ENCODE measurements around the gene CPSF4L. TPM values are rescaled to one million over a fixed set of nuclear protein-coding genes. Genes with fewer than 3 reads are reported as not detected.
"Not testable (repeated sequence)": the region's sequence is repeated elsewhere in the genome, so short reads cannot be mapped to it uniquely, and the experiment has no call there.

CPSF4L gene, protein sequence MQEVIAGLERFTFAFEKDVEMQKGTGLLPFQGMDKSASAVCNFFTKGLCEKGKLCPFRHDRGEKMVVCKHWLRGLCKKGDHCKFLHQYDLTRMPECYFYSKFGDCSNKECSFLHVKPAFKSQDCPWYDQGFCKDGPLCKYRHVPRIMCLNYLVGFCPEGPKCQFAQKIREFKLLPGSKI
- total RNA-seq (2022) (not detected in 2 replicates), Bru-seq, nascent RNA (percentile 12 among the genes with signal in this experiment), BruChase-seq, experiment 1, labeled RNA remaining after a 2-hour chase (percentile 6 among the genes with signal in this experiment), BruChase-seq, experiment 2, labeled RNA remaining after a 6-hour chase (percentile 17 among the genes with signal in this experiment)
- long read RNA-seq: 0 reads

- Histone ChIP-seq H3K27me3 (replicated peaks; ENCODE audit: control insufficient read depth, insufficient read depth, low read length) (no peaks in the 10 kb centered on the region), H3K36me3 (ENCODE audit: control insufficient read depth, insufficient read depth, low read length) (no peaks in the 10 kb centered on the region), H3K4me1 (no peaks in the 10 kb centered on the region), H3K9me3 (no peaks in the 10 kb centered on the region), H3K4me3 (ENCODE audit: low read depth, low read length) (no peak within 1 kb of the TSS)
- intact Hi-C loops (cut with micrococcal nuclease; ENCODE audit: unreplicated experiment): no loop called here
- no peaks in the 10 kb centered on the region for H3K27me3 Mint-ChIP-seq (ENCODE audit: insufficient read depth, unreplicated experiment)
- ChIA-PET CTCF (interaction anchor here (0.6 to 2.4 kb wide), 2 partner anchors 108 to 109 kb away, joined by 4 to 7 read pairs; no protein-coding TSS in a partner anchor), POLR2A (no interaction called here)
- no TSS peak for BruUV-seq (replicated peaks)
- H3K4me1 Mint-ChIP-seq (ENCODE audit: low read depth, unreplicated experiment): no peaks in the 10 kb centered on the region
- no peak within 1 kb of the TSS for H3K27ac Mint-ChIP-seq (ENCODE audit: unreplicated experiment)
- TF ChIP-seq, protein P1, sequence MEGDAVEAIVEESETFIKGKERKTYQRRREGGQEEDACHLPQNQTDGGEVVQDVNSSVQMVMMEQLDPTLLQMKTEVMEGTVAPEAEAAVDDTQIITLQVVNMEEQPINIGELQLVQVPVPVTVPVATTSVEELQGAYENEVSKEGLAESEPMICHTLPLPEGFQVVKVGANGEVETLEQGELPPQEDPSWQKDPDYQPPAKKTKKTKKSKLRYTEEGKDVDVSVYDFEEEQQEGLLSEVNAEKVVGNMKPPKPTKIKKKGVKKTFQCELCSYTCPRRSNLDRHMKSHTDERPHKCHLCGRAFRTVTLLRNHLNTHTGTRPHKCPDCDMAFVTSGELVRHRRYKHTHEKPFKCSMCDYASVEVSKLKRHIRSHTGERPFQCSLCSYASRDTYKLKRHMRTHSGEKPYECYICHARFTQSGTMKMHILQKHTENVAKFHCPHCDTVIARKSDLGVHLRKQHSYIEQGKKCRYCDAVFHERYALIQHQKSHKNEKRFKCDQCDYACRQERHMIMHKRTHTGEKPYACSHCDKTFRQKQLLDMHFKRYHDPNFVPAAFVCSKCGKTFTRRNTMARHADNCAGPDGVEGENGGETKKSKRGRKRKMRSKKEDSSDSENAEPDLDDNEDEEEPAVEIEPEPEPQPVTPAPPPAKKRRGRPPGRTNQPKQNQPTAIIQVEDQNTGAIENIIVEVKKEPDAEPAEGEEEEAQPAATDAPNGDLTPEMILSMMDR (IDR thresholded peaks at IDR 0.05; ENCODE audit: insufficient read depth in 1 of 2, low read depth in 1 of 2, low read length in 1 of 2, severe bottlenecking in 1 of 2, unreplicated experiment in 1 of 2): no peak
- no peak for DNase-seq
- no peaks in the 10 kb centered on the region for H3K9me3 Mint-ChIP-seq (ENCODE audit: unreplicated experiment)
- no peaks in the 10 kb centered on the region for H3K36me3 Mint-ChIP-seq (ENCODE audit: insufficient read depth, unreplicated experiment)
- H3K4me3 Mint-ChIP-seq (ENCODE audit: unreplicated experiment): no peak within 1 kb of the TSS
These were observed at the start of gene CPSF4L for GRCh38 chr17:73261617-73261951. Gene CPSF4L, minus strand, starts transcription at chr17:73261880. Its CDS starts 62 bp downstream, at chr17:73261818.

DNA sequence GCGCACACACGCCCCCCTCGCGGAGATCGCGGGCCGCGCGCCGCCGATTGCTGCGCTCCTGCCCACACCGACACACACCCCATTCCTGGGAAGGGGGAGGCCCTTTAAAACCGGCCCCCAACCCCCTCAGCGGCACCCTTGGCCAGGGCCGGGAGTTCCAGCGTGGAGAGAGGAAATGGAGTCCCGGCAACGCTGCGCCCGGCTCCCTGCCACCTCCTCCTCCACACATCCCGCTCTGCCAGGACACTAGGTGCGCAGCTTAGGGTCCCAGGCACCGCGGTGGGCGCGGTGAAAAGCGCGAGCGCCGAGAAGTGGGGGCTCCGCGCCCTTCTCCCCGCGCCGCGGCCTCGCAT is 49.7 kb upstream of the CPSF4L start:
- H3K4me1 ChIP-seq: peaks cover 29% of the 10 kb centered on the region
- peak overlapping the region; percentile 97 for H3K4me3 ChIP-seq (ENCODE audit: low read depth, low read length)
- ChIA-PET POLR2A (interaction anchor here (0.8 kb wide), 3 partner anchors 22 to 79 kb away, joined by 3 to 4 read pairs (median 3); a partner anchor contains a TSS), CTCF (interaction anchor here (0.6 to 2.2 kb wide), 5 partner anchors 20 to 584 kb away, joined by 3 to 14 read pairs (median 6); no protein-coding TSS in a partner anchor)
- Mint-ChIP-seq H3K36me3 (ENCODE audit: insufficient read depth, unreplicated experiment) (peaks cover 31% of the 10 kb centered on the region), H3K27ac (ENCODE audit: unreplicated experiment) (peak overlapping the region; percentile 45), H3K4me3 (ENCODE audit: unreplicated experiment) (peak overlapping the region; percentile 88), H3K27me3 (ENCODE audit: insufficient read depth, unreplicated experiment) (no peaks in the 10 kb centered on the region), H3K9me3 (ENCODE audit: unreplicated experiment) (no peaks in the 10 kb centered on the region), H3K4me1 (ENCODE audit: low read depth, unreplicated experiment) (peaks cover 8% of the 10 kb centered on the region)
- H3K36me3 ChIP-seq (ENCODE audit: control insufficient read depth, insufficient read depth, low read length): peaks cover 3% of the 10 kb centered on the region; the same call in 1 of the 2 replicates
- TF ChIP-seq, protein P1 (IDR thresholded peaks at IDR 0.05; ENCODE audit: insufficient read depth in 1 of 2, low read depth in 1 of 2, low read length in 1 of 2, severe bottlenecking in 1 of 2, unreplicated experiment in 1 of 2): no peak
- no peaks in the 10 kb centered on the region for H3K9me3 ChIP-seq
- DNase-seq: no peak
- no TSS peak for BruUV-seq (replicated peaks)
- no peaks in the 10 kb centered on the region for H3K27me3 ChIP-seq (replicated peaks; ENCODE audit: control insufficient read depth, insufficient read depth, low read length)
- intact Hi-C loops (cut with micrococcal nuclease; ENCODE audit: unreplicated experiment): loop anchor here (2.0 kb wide), 1 partner anchor 59 kb away; no protein-coding TSS in a partner anchor

DNA sequence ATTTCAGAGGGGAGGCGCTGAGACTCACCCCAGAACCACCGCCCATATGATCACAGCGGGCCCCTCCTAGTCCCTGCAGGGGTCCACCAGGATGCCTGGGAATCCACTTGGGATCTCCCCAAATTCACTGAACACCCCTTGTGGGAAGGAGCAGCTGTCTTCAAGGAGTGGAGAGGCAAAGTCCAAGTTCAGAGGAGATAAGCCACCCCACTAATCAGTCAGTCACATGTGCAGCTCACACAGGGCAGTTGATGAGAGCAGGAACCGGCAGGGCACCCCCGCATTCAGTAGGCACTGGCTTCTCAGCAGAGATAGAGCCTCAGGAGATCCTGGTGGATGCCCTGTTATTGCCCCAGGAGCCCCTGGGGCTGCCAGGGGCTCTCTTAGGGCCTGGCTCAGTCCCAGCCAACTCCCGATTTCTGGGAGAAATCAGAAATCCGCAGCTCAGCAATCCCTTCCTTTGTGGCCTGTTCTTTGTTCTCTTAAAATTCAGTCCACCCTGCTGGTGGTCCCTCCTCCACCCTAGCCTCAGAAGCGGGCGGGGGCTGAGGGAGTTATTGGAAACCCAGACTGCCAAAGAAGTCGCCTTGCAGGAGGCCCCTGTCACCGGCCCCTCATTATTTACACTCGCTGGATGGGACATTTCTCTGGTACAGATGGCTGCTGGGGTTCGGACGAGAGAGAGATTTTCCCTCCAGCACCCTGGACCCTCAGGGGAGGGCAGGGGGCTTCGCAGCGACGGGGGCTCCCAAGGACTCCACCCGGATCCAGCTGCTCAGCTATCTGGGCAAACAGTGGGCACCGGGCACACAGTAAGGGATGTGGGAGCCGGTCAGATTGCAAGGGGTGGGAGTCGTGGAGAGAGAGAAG is 48.3 kb upstream of the CPSF4L start:
- H3K9me3 Mint-ChIP-seq (ENCODE audit: unreplicated experiment): no peaks in the 10 kb centered on the region
- H3K9me3 ChIP-seq: no peaks in the 10 kb centered on the region
- BruUV-seq (replicated peaks): TSS peak; percentile 65
- intact Hi-C loops (cut with micrococcal nuclease; ENCODE audit: unreplicated experiment): loop anchor here (2.0 kb wide), 2 partner anchors 21 to 61 kb away; no protein-coding TSS in a partner anchor
- peak overlapping the region; percentile 90 for H3K27ac Mint-ChIP-seq (ENCODE audit: unreplicated experiment)
- peaks cover 8% of the 10 kb centered on the region for H3K4me1 Mint-ChIP-seq (ENCODE audit: low read depth, unreplicated experiment)
- H3K36me3 Mint-ChIP-seq (ENCODE audit: insufficient read depth, unreplicated experiment): peaks cover 31% of the 10 kb centered on the region
- TF ChIP-seq, protein P1 (IDR thresholded peaks at IDR 0.05; ENCODE audit: insufficient read depth in 1 of 2, low read depth in 1 of 2, low read length in 1 of 2, severe bottlenecking in 1 of 2, unreplicated experiment in 1 of 2): no peak
- peak overlapping the region; percentile 97 for H3K4me3 ChIP-seq (ENCODE audit: low read depth, low read length)
- peaks cover 34% of the 10 kb centered on the region for H3K4me1 ChIP-seq
- DNase-seq: peak; percentile 57 to 76
- H3K4me3 Mint-ChIP-seq (ENCODE audit: unreplicated experiment): peak overlapping the region; percentile 88
- no peaks in the 10 kb centered on the region for H3K27me3 ChIP-seq (replicated peaks; ENCODE audit: control insufficient read depth, insufficient read depth, low read length)
- H3K27me3 Mint-ChIP-seq (ENCODE audit: insufficient read depth, unreplicated experiment): no peaks in the 10 kb centered on the region
- ChIA-PET POLR2A (interaction anchor here (1.0 to 1.4 kb wide), 2 partner anchors 11 to 50 kb away, joined by 3 read pairs; no protein-coding TSS in a partner anchor), CTCF (interaction anchor here (0.6 to 2.2 kb wide), 6 partner anchors 14 to 582 kb away, joined by 3 to 14 read pairs (median 4); no protein-coding TSS in a partner anchor)
- H3K36me3 ChIP-seq (ENCODE audit: control insufficient read depth, insufficient read depth, low read length): peaks cover 3% of the 10 kb centered on the region; the same call in 1 of the 2 replicates

GRCh38 chr17:73308959-73309358 is 47.3 kb upstream of the CPSF4L start:
- H3K9me3 Mint-ChIP-seq (ENCODE audit: unreplicated experiment); H3K36me3 ChIP-seq (ENCODE audit: control insufficient read depth, insufficient read depth, low read length); DNase-seq; POLR2A ChIA-PET; H3K27me3 Mint-ChIP-seq (ENCODE audit: insufficient read depth, unreplicated experiment); BruUV-seq (replicated peaks); H3K9me3 ChIP-seq; H3K27me3 ChIP-seq (replicated peaks; ENCODE audit: control insufficient read depth, insufficient read depth, low read length); H3K4me3 ChIP-seq (ENCODE audit: low read depth, low read length); CTCF ChIA-PET: not testable (repeated sequence)
- intact Hi-C loops (cut with micrococcal nuclease; ENCODE audit: unreplicated experiment): loop anchor here (2.0 kb wide), 1 partner anchor 20 kb away; no protein-coding TSS in a partner anchor
- Mint-ChIP-seq H3K4me1 (ENCODE audit: low read depth, unreplicated experiment) (peaks cover 12% of the 10 kb centered on the region), H3K36me3 (ENCODE audit: insufficient read depth, unreplicated experiment) (peaks cover 31% of the 10 kb centered on the region), H3K4me3 (ENCODE audit: unreplicated experiment) (peak overlapping the region; percentile 88), H3K27ac (ENCODE audit: unreplicated experiment) (peak overlapping the region; percentile 90)
- H3K4me1 ChIP-seq: peaks cover 42% of the 10 kb centered on the region

Data from Caco-2 (cell line).